Stimulated activated CD4-positive, alpha-beta T cell treated with anti-CD3 and anti-CD28 coated beads, Interleukin-4, amount 100 ng/mL, for 4 hours (primary cell): ENCODE results near the gene MRPL43.
A peak's percentile ranks its signal among the peaks of the same experiment; 100 is the strongest.

Experiments used
- DNase-seq, 2 experiments: peaks; one replicate each; pipeline ENCODE4 v3.0.0-alpha.2; 2020

Gene MRPL43

GRCh38 chr10:101001659-101002035 lies 14.3 kb upstream of the MRPL43 start:
- no peak for DNase-seq

GRCh38 chr10:101000915-101001658 lies 13.8 kb upstream of the MRPL43 start:
- DNase-seq, result no peak

- DNase-seq, result no peak
Observed at GRCh38 chr10:101000127-101000914, 13.0 kb upstream of the MRPL43 start.

- DNase-seq, result no peak
Observed at GRCh38 chr10:100999742-101000126, 12.4 kb upstream of the MRPL43 start, which contains the start of gene LZTS2. TSS of gene LZTS2 (plus strand) at chr10:100999808. CDS start at chr10:101002539, 2,731 bp downstream.

- peak; percentile 70 to 79 for DNase-seq
Observed at GRCh38 chr10:100998991-100999741, 11.9 kb upstream of the MRPL43 start.

GRCh38 chr10:100998183-100998990 lies 11.1 kb upstream of the MRPL43 start:
- peak; percentile 58 to 66 for DNase-seq

GRCh38 chr10:100997360-100998182 lies 10.3 kb upstream of the MRPL43 start:
- DNase-seq, result peak; percentile 55 to 71

- peak; percentile 19 to 44 for DNase-seq
Observed at GRCh38 chr10:100996678-100997359, 9.5 kb upstream of the MRPL43 start.

- no peak for DNase-seq
Observed at GRCh38 chr10:100995181-100995580, 7.9 kb upstream of the MRPL43 start.

- no peak for DNase-seq
Observed at GRCh38 chr10:100993986-100994708, 6.8 kb upstream of the MRPL43 start.

- DNase-seq, result no peak
Observed at GRCh38 chr10:100989088-100989487, 1.8 kb upstream of the MRPL43 start.

GRCh38 chr10:100988166-100988565 lies 869 bp upstream of the MRPL43 start:
- no peak for DNase-seq

GRCh38 chr10:100987685-100988049 lies 370 bp upstream of the MRPL43 start:
- no peak for DNase-seq

GRCh38 chr10:100986623-100986951 lies 710 bp downstream of the MRPL43 start:
- DNase-seq, result no peak

GRCh38 chr10:100985336-100985735 lies 2.0 kb downstream of the MRPL43 start:
- no peak for DNase-seq

GRCh38 chr10:100984672-100985177 lies 2.6 kb downstream of the MRPL43 start:
- DNase-seq, result no peak

GRCh38 chr10:100983868-100984671 lies 3.2 kb downstream of the MRPL43 start:
- no peak for DNase-seq

- DNase-seq, result no peak
Observed at GRCh38 chr10:100982916-100983830, 4.1 kb downstream of the MRPL43 start.
